Transverse colon (tissue), 4 donors: ENCODE measurements around the gene SATB2. TPM values are rescaled to one million over a fixed set of nuclear protein-coding genes. Genes with fewer than 3 reads are reported as not detected.

Experiments
- DNase-seq: peaks from one replicate; pipeline ENCODE4 v3.0.0-alpha.2; 2019
- H3K27ac ChIP-seq, 4 donors: fragments of 200-600 bp; sonication (generic); 2 replicates each; pipeline ENCODE4 v1.5.1; 2016 to 2018; ENCODE audit warnings: inconsistent platforms in 4 of 4
- H3K27me3 ChIP-seq: fragments of 200-600 bp; sonication (generic); 2 replicates; pipeline ENCODE4 v1.5.1; 2017; ENCODE audit warnings: inconsistent platforms
- H3K36me3 ChIP-seq, 4 donors: fragments of 200-600 bp; sonication (generic); 2 replicates each; pipeline ENCODE4 v1.5.1; 2017 to 2019; ENCODE audit warnings: inconsistent platforms in 4 of 4
- H3K4me1 ChIP-seq, 4 donors: fragments of 200-600 bp; sonication (generic); 2 replicates each; pipeline ENCODE4 v1.5.1; 2017 to 2020; ENCODE audit warnings: inconsistent platforms in 4 of 4
- H3K4me3 ChIP-seq, 4 donors: fragments of 200-600 bp; sonication (generic); 1 replicate in 1 of 4; 2 replicates in 3 of 4; pipeline versions ENCODE4 v1.5.1 to v1.6.1; 2017 to 2019; ENCODE audit warnings: inconsistent platforms in 4 of 4
- H3K9me3 ChIP-seq, 2 donors: fragments of 200-600 bp; sonication (generic); 2 replicates each; pipeline ENCODE4 v1.5.1; 2017 to 2019; ENCODE audit warnings: inconsistent platforms in 2 of 2
- CTCF ChIP-seq, 5 experiments: fragments of 200-600 bp in 3 of 5; fragments of 450-650 bp in 2 of 5; sonication (generic) in 3 of 5; IDR thresholded peaks; 1 replicate in 2 of 5; 2 replicates in 3 of 5; pipeline ENCODE4 v1.5.1; 2016 to 2017; ENCODE audit warnings: antibody characterized with exemption in 5 of 5, inconsistent platforms in 3 of 5, mild to moderate bottlenecking in 2 of 5, moderate library complexity in 1 of 5
- EP300 ChIP-seq: sonication (generic); formaldehyde crosslinking; IDR thresholded peaks from one replicate; pipeline ENCODE4 v1.6.1; 2017; ENCODE audit warnings: antibody characterized with exemption, low read depth
- POLR2A ChIP-seq: fragments of 450-650 bp; IDR thresholded peaks from one replicate; pipeline ENCODE4 v1.6.1; 2016; ENCODE audit warnings: antibody characterized with exemption, mild to moderate bottlenecking, moderate library complexity
- POLR2AphosphoS5 ChIP-seq, 3 donors: sonication (generic); formaldehyde crosslinking; IDR thresholded peaks; one replicate each; pipeline ENCODE4 v1.6.1; 2016; ENCODE audit warnings: antibody characterized with exemption in 3 of 3
- WGBS, 2 donors: methylation state at CpG; one replicate each; pipeline ENCODE4 v1.1.5; 2018; ENCODE audit warnings: low coverage in 1 of 2; 5-methylcytosine and 5-hydroxymethylcytosine counted together
- in situ Hi-C, 4 donors: fragments of 200-750 bp; cut with MboI; loops; one replicate each; pipeline versions ENCODE4 v1.15.0 to v1.15.1; 2017; ENCODE audit warnings: low sequenced_read_pairs in 3 of 4, low pct_ligation_motif_present in 1 of 4, low pct_unique_long_range_greater_than_20kb in 1 of 4
- intact Hi-C: fragments of 100-400 bp; cut with DNase I; formaldehyde crosslinking; loops from one replicate; pipeline ENCODE4 v1.15.1; 2023; ENCODE audit warnings: low total_unique reads
- total RNA-seq, 4 donors: library from RNA; depleted of rRNA; stranded (reverse); fragments of >200 nt; gene quantifications; one replicate each; pipeline ENCODE4 v1.1.0, GENCODE V29; 2016

SATB2 gene
- total RNA-seq, 4 donors from 2014 or later, result 289 to 316 (median 293) TPM

- intact Hi-C loops (no loop called here), in situ Hi-C loops (no loop called here)
- TF ChIP-seq CTCF (IDR thresholded peaks at IDR 0.05) (no peak), POLR2AphosphoS5 (IDR thresholded peaks at IDR 0.05) (peak in 2 of 3 donors; percentile 35 to 43), POLR2A (peak; percentile 36), EP300 (no peak)
- H3K36me3 ChIP-seq, result no peaks in the 10 kb centered on the region
- 8 to 11% methylated on average over 8 to 41 of the region's 46 CpGs for WGBS, 2 donors
- H3K27ac ChIP-seq, result peak overlapping the region; percentile 83 to 90 (median 87)
- DNase-seq, result peak; percentile 44
- peaks cover 6 to 55% (median 32%) of the 10 kb centered on the region in 4 donors for H3K4me1 ChIP-seq
- H3K27me3 ChIP-seq, result peaks cover 100% of the 10 kb centered on the region
- H3K9me3 ChIP-seq, result no peaks in the 10 kb centered on the region
- H3K4me3 ChIP-seq, result peak overlapping the region; percentile 15 to 98 (median 70)
Measured at GRCh38 chr2:199464606-199465352, 7.0 kb upstream of the SATB2 start.

GRCh38 chr2:199463708-199464605 lies 6.2 kb upstream of the SATB2 start:
- Histone ChIP-seq H3K27me3 (peaks cover 92% of the 10 kb centered on the region), H3K4me3 (peak overlapping the region; percentile 22 to 98 (median 70)), H3K9me3 (no peaks in the 10 kb centered on the region), H3K36me3 (no peaks in the 10 kb centered on the region), H3K27ac (peak overlapping the region; percentile 83 to 90 (median 87)), H3K4me1 (peaks cover 6 to 50% (median 28%) of the 10 kb centered on the region in 4 donors)
- peak; percentile 62 for DNase-seq
- TF ChIP-seq POLR2A, result peak; percentile 39
- TF ChIP-seq CTCF (IDR thresholded peaks at IDR 0.05), result no peak
- TF ChIP-seq POLR2AphosphoS5 (IDR thresholded peaks at IDR 0.05), result peak in 1 of 3 donors; percentile 34
- TF ChIP-seq EP300, result no peak
- 8% methylated on average over 48 of the region's 64 CpGs; no CpG with 5 or more reads in 1 of the 2 donors for WGBS, 2 donors
- in situ Hi-C loops, result no loop called here
- intact Hi-C loops, result no loop called here

GRCh38 chr2:199462956-199463692 lies 5.4 kb upstream of the SATB2 start:
- intact Hi-C loops (no loop called here), in situ Hi-C loops (no loop called here)
- DNase-seq, result peak; percentile 90
- WGBS, 2 donors, result 5% methylated on average over 48 of the region's 63 CpGs; no CpG with 5 or more reads in 1 of the 2 donors
- peaks cover 6 to 44% (median 26%) of the 10 kb centered on the region in 4 donors for H3K4me1 ChIP-seq
- H3K4me3 ChIP-seq, result peak overlapping the region; percentile 32 to 98 (median 70)
- H3K36me3 ChIP-seq, result no peaks in the 10 kb centered on the region
- H3K9me3 ChIP-seq, result no peaks in the 10 kb centered on the region
- TF ChIP-seq POLR2A (peak; percentile 61), POLR2AphosphoS5 (IDR thresholded peaks at IDR 0.05) (peak; percentile 35 to 78 (median 75)), CTCF (IDR thresholded peaks at IDR 0.05) (peak; percentile 74 to 87 (median 83)), EP300 (no peak)
- peaks cover 88% of the 10 kb centered on the region for H3K27me3 ChIP-seq
- peak overlapping the region; percentile 83 to 90 (median 87) for H3K27ac ChIP-seq
